Activated naive CD4-positive, alpha-beta T cell treated with anti-CD3 and anti-CD28 coated beads, Interleukin-2, amount 50 U/mL, for 24 hours (primary cell): ENCODE results near the gene DOCK4.
"Not testable (repeated sequence)": the region's sequence is repeated elsewhere in the genome, so short reads cannot be mapped to it uniquely, and the experiment has no call there.

Experiments
- H3K27ac Mint-ChIP-seq: one replicate; pipeline ENCODE4 v1.8.0; 2021; ENCODE audit warnings: mild to moderate bottlenecking, mixed read lengths
- H3K27me3 Mint-ChIP-seq: one replicate; pipeline ENCODE4 v1.8.0; 2021; ENCODE audit warnings: mixed read lengths
- H3K36me3 Mint-ChIP-seq: one replicate; pipeline ENCODE4 v1.8.0; 2021; ENCODE audit warnings: mixed read lengths
- H3K4me1 Mint-ChIP-seq: one replicate; pipeline ENCODE4 v1.8.0; 2021; ENCODE audit warnings: mixed read lengths
- H3K4me3 Mint-ChIP-seq: one replicate; pipeline ENCODE4 v1.8.0; 2021; ENCODE audit warnings: mild to moderate bottlenecking, mixed read lengths
- H3K9me3 Mint-ChIP-seq: one replicate; pipeline ENCODE4 v1.8.0; 2021; ENCODE audit warnings: mixed read lengths

DOCK4 gene

GRCh38 chr7:111919631-111920179, 286.5 kb downstream of the DOCK4 start:
- Mint-ChIP-seq H3K4me1 (no peaks in the 10 kb centered on the region), H3K36me3 (no peaks in the 10 kb centered on the region), H3K4me3 (no peak overlapping the region), H3K27me3 (peaks cover 6% of the 10 kb centered on the region), H3K9me3 (no peaks in the 10 kb centered on the region), H3K27ac (no peak overlapping the region)

GRCh38 chr7:111919164-111919563, 287.0 kb downstream of the DOCK4 start:
- no peak overlapping the region for H3K27ac Mint-ChIP-seq
- H3K9me3 Mint-ChIP-seq, result no peaks in the 10 kb centered on the region
- no peak overlapping the region for H3K4me3 Mint-ChIP-seq
- H3K36me3 Mint-ChIP-seq, result no peaks in the 10 kb centered on the region
- peaks cover 9% of the 10 kb centered on the region for H3K27me3 Mint-ChIP-seq
- H3K4me1 Mint-ChIP-seq, result no peaks in the 10 kb centered on the region

GRCh38 chr7:111918461-111918860, 287.7 kb downstream of the DOCK4 start:
- no peak overlapping the region for H3K27ac Mint-ChIP-seq
- no peaks in the 10 kb centered on the region for H3K9me3 Mint-ChIP-seq
- no peak overlapping the region for H3K4me3 Mint-ChIP-seq
- H3K4me1 Mint-ChIP-seq, result no peaks in the 10 kb centered on the region
- H3K27me3 Mint-ChIP-seq, result peaks cover 8% of the 10 kb centered on the region
- no peaks in the 10 kb centered on the region for H3K36me3 Mint-ChIP-seq

GRCh38 chr7:111917404-111917803, 288.8 kb downstream of the DOCK4 start:
- H3K4me1 Mint-ChIP-seq, H3K4me3 Mint-ChIP-seq, H3K9me3 Mint-ChIP-seq, H3K27ac Mint-ChIP-seq, H3K27me3 Mint-ChIP-seq, H3K36me3 Mint-ChIP-seq: not testable (repeated sequence)

GRCh38 chr7:111914291-111914690, 291.9 kb downstream of the DOCK4 start:
- H3K27me3 Mint-ChIP-seq, result peaks cover 5% of the 10 kb centered on the region
- no peaks in the 10 kb centered on the region for H3K9me3 Mint-ChIP-seq
- H3K4me3 Mint-ChIP-seq, result no peak overlapping the region
- no peaks in the 10 kb centered on the region for H3K4me1 Mint-ChIP-seq
- H3K27ac Mint-ChIP-seq, result no peak overlapping the region
- no peaks in the 10 kb centered on the region for H3K36me3 Mint-ChIP-seq

GRCh38 chr7:111911166-111911961, 294.8 kb downstream of the DOCK4 start:
- H3K27me3 Mint-ChIP-seq, result peaks cover 5% of the 10 kb centered on the region
- H3K9me3 Mint-ChIP-seq, result no peaks in the 10 kb centered on the region
- H3K27ac Mint-ChIP-seq, result no peak overlapping the region
- no peaks in the 10 kb centered on the region for H3K36me3 Mint-ChIP-seq
- H3K4me1 Mint-ChIP-seq, result no peaks in the 10 kb centered on the region
- no peak overlapping the region for H3K4me3 Mint-ChIP-seq

GRCh38 chr7:111910656-111911055, 295.5 kb downstream of the DOCK4 start:
- peaks cover 5% of the 10 kb centered on the region for H3K27me3 Mint-ChIP-seq
- H3K27ac Mint-ChIP-seq, result no peak overlapping the region
- no peaks in the 10 kb centered on the region for H3K36me3 Mint-ChIP-seq

GRCh38 chr7:111908673-111909072, 297.5 kb downstream of the DOCK4 start:
- not testable (repeated sequence) for H3K9me3 Mint-ChIP-seq, H3K4me3 Mint-ChIP-seq, H3K27ac Mint-ChIP-seq, H3K27me3 Mint-ChIP-seq, H3K36me3 Mint-ChIP-seq, H3K4me1 Mint-ChIP-seq

More at GRCh38 chr7:111910656-111911055, 295.5 kb downstream of the DOCK4 start:
- H3K4me1 Mint-ChIP-seq, result no peaks in the 10 kb centered on the region
- no peak overlapping the region for H3K4me3 Mint-ChIP-seq
- no peaks in the 10 kb centered on the region for H3K9me3 Mint-ChIP-seq

GRCh38 chr7:111903797-111904196, 302.4 kb downstream of the DOCK4 start:
- H3K4me1 Mint-ChIP-seq, result no peaks in the 10 kb centered on the region
- no peaks in the 10 kb centered on the region for H3K36me3 Mint-ChIP-seq
- no peaks in the 10 kb centered on the region for H3K9me3 Mint-ChIP-seq
- no peak overlapping the region for H3K27ac Mint-ChIP-seq
- H3K27me3 Mint-ChIP-seq, result no peaks in the 10 kb centered on the region
- H3K4me3 Mint-ChIP-seq, result no peak overlapping the region

- Mint-ChIP-seq H3K27me3 (no peaks in the 10 kb centered on the region), H3K4me3 (no peak overlapping the region), H3K4me1 (no peaks in the 10 kb centered on the region), H3K36me3 (no peaks in the 10 kb centered on the region), H3K9me3 (no peaks in the 10 kb centered on the region), H3K27ac (no peak overlapping the region)
These were observed 303.2 kb downstream of the DOCK4 start for GRCh38 chr7:111903016-111903415.

GRCh38 chr7:111900283-111900682, 305.9 kb downstream of the DOCK4 start:
- no peaks in the 10 kb centered on the region for H3K9me3 Mint-ChIP-seq
- H3K36me3 Mint-ChIP-seq, result no peaks in the 10 kb centered on the region
- no peaks in the 10 kb centered on the region for H3K4me1 Mint-ChIP-seq
- no peaks in the 10 kb centered on the region for H3K27me3 Mint-ChIP-seq
- no peak overlapping the region for H3K27ac Mint-ChIP-seq
- no peak overlapping the region for H3K4me3 Mint-ChIP-seq

- H3K27ac Mint-ChIP-seq, result no peak overlapping the region
- no peaks in the 10 kb centered on the region for H3K9me3 Mint-ChIP-seq
- H3K4me3 Mint-ChIP-seq, result no peak overlapping the region
- H3K36me3 Mint-ChIP-seq, result no peaks in the 10 kb centered on the region
- no peaks in the 10 kb centered on the region for H3K27me3 Mint-ChIP-seq
- no peaks in the 10 kb centered on the region for H3K4me1 Mint-ChIP-seq
These were observed 311.1 kb downstream of the DOCK4 start for GRCh38 chr7:111895049-111895448.

GRCh38 chr7:111894518-111894917, 311.7 kb downstream of the DOCK4 start:
- Mint-ChIP-seq H3K36me3 (no peaks in the 10 kb centered on the region), H3K4me3 (no peak overlapping the region), H3K9me3 (no peaks in the 10 kb centered on the region), H3K27ac (no peak overlapping the region), H3K4me1 (no peaks in the 10 kb centered on the region), H3K27me3 (no peaks in the 10 kb centered on the region)

GRCh38 chr7:111893190-111893589, 313.0 kb downstream of the DOCK4 start:
- Mint-ChIP-seq H3K27me3 (no peaks in the 10 kb centered on the region), H3K9me3 (no peaks in the 10 kb centered on the region), H3K4me3 (no peak overlapping the region), H3K36me3 (no peaks in the 10 kb centered on the region), H3K4me1 (no peaks in the 10 kb centered on the region), H3K27ac (no peak overlapping the region)

- H3K27me3 Mint-ChIP-seq, result no peaks in the 10 kb centered on the region
- H3K4me1 Mint-ChIP-seq, result no peaks in the 10 kb centered on the region
- no peaks in the 10 kb centered on the region for H3K9me3 Mint-ChIP-seq
- no peaks in the 10 kb centered on the region for H3K36me3 Mint-ChIP-seq
- no peak overlapping the region for H3K4me3 Mint-ChIP-seq
- H3K27ac Mint-ChIP-seq, result no peak overlapping the region
These were observed 313.6 kb downstream of the DOCK4 start for GRCh38 chr7:111892588-111892987.

- H3K4me3 Mint-ChIP-seq, result no peak overlapping the region
- no peaks in the 10 kb centered on the region for H3K9me3 Mint-ChIP-seq
- H3K36me3 Mint-ChIP-seq, result no peaks in the 10 kb centered on the region
- peaks cover 2% of the 10 kb centered on the region for H3K27me3 Mint-ChIP-seq
- no peak overlapping the region for H3K27ac Mint-ChIP-seq
- no peaks in the 10 kb centered on the region for H3K4me1 Mint-ChIP-seq
These were observed 318.5 kb downstream of the DOCK4 start for GRCh38 chr7:111887734-111888133.

GRCh38 chr7:111886233-111886632, 320.0 kb downstream of the DOCK4 start:
- no peaks in the 10 kb centered on the region for H3K4me1 Mint-ChIP-seq
- no peaks in the 10 kb centered on the region for H3K36me3 Mint-ChIP-seq
- no peak overlapping the region for H3K4me3 Mint-ChIP-seq
- H3K27me3 Mint-ChIP-seq, result peaks cover 5% of the 10 kb centered on the region
- H3K27ac Mint-ChIP-seq, result no peak overlapping the region
- H3K9me3 Mint-ChIP-seq, result peaks cover 5% of the 10 kb centered on the region
